Uterus (tissue), 4 donors: Measurements from ENCODE around the gene TARS3. TPM values are rescaled to one million over a fixed set of nuclear protein-coding genes. Genes with fewer than 3 reads are reported as not detected.
A peak's percentile ranks its signal among the peaks of the same experiment; 100 is the strongest.
"Not testable (repeated sequence)": the region's sequence is repeated elsewhere in the genome, so short reads cannot be mapped to it uniquely, and the experiment has no call there.

Experiments used
- DNase-seq, 2 donors: peaks; one replicate each; pipeline ENCODE4 v3.0.0-alpha.2; 2019 to 2020
- H3K27ac ChIP-seq, 2 donors: fragments of 200-600 bp; sonication (generic); 1 replicate in 1 of 2; 2 replicates in 1 of 2; pipeline ENCODE4 v1.5.1; 2016 to 2018
- H3K27me3 ChIP-seq, 2 donors: fragments of 200-600 bp; sonication (generic); one replicate each; pipeline ENCODE4 v1.5.1; 2018 to 2019; ENCODE audit warnings: control low read depth in 1 of 2
- H3K36me3 ChIP-seq, 2 donors: fragments of 200-600 bp; sonication (generic); one replicate each; pipeline ENCODE4 v1.5.1; 2019; ENCODE audit warnings: control low read depth in 1 of 2
- H3K4me1 ChIP-seq, 2 donors: fragments of 200-600 bp; sonication (generic); one replicate each; pipeline ENCODE4 v1.5.1; 2018 to 2019; ENCODE audit warnings: control low read depth in 1 of 2
- H3K4me3 ChIP-seq, 2 donors: fragments of 200-600 bp; sonication (generic); 1 replicate in 1 of 2; 2 replicates in 1 of 2; pipeline ENCODE4 v1.5.1; 2018 to 2019; ENCODE audit warnings: mild to moderate bottlenecking in 1 of 2
- H3K9me3 ChIP-seq, 2 donors: fragments of 200-600 bp; sonication (generic); one replicate each; pipeline ENCODE4 v1.5.1; 2019; ENCODE audit warnings: control low read depth in 1 of 2
- CTCF ChIP-seq, 4 experiments: fragments of 200-600 bp in 2 of 4; fragments of 450-650 bp in 2 of 4; sonication (generic) in 2 of 4; IDR thresholded peaks; one replicate each; pipeline ENCODE4 v1.5.1; 2016 to 2019; ENCODE audit warnings: antibody characterized with exemption in 4 of 4, mild to moderate bottlenecking in 2 of 4, moderate library complexity in 1 of 4
- POLR2A ChIP-seq, 2 donors: fragments of 450-650 bp; IDR thresholded peaks; one replicate each; pipeline ENCODE4 v1.6.1; 2016; ENCODE audit warnings: antibody characterized with exemption in 2 of 2, mild to moderate bottlenecking in 1 of 2, moderate library complexity in 1 of 2
- intact Hi-C: fragments of 100-400 bp; cut with DNase I; formaldehyde crosslinking; loops from one replicate; pipeline ENCODE4 v1.15.1; 2023; ENCODE audit warnings: low total_unique reads
- total RNA-seq, 4 donors: library from RNA; depleted of rRNA in 3 of 4; stranded (reverse); fragments of >200 nt in 3 of 4; gene quantifications; one replicate each; pipeline versions ENCODE4 v1.1.0 to v1.2.4, GENCODE V29; 2014 to 2023
- donor health status: DM: yes; HTN: yes; CAD: no.

TARS3 gene
- total RNA-seq, 4 donors from 2014 or later = 3.3 to 24.8 (median 17.7) TPM

DNA sequence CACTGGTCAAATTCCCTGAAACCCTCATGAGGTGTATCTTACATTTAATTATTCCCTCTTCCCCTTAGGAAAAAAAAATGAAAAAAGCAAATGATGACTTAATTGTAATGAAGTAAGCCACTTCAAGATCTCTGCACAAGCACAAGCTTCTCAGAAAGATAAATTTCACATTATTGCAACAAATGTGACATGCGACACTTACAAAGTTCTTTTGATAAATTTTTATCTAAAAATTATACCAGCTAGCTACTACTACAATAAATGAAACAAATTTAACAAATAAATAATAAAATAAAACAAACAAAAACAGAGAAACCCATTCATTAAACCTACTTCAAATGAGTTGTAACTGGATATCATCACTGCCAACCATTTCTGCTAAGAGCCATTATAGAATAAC, 62.1 kb downstream of the TARS3 start:
- no peaks in the 10 kb centered on the region for H3K9me3 ChIP-seq

GRCh38 chr15:101660005-101660404, 64.3 kb downstream of the TARS3 start:
- no peak overlapping the region for H3K27ac ChIP-seq
- H3K9me3 ChIP-seq = no peaks in the 10 kb centered on the region
- H3K36me3 ChIP-seq = no peaks in the 10 kb centered on the region
- no peaks in the 10 kb centered on the region for H3K4me1 ChIP-seq
- H3K27me3 ChIP-seq = no peaks in the 10 kb centered on the region
- H3K4me3 ChIP-seq = no peak overlapping the region
- intact Hi-C loops = no loop called here
- no peak for TF ChIP-seq POLR2A (IDR thresholded peaks at IDR 0.05)
- no peak for TF ChIP-seq CTCF (IDR thresholded peaks at IDR 0.05)
- no peak for DNase-seq

More for the DNA sequence above, 62.1 kb downstream of the TARS3 start:
- Histone ChIP-seq H3K36me3 (no peaks in the 10 kb centered on the region), H3K27ac (no peak overlapping the region), H3K4me3 (no peak overlapping the region), H3K27me3 (no peaks in the 10 kb centered on the region), H3K4me1 (no peaks in the 10 kb centered on the region)
- TF ChIP-seq CTCF (IDR thresholded peaks at IDR 0.05) = no peak
- TF ChIP-seq POLR2A (IDR thresholded peaks at IDR 0.05) = no peak
- intact Hi-C loops = no loop called here
- no peak for DNase-seq

- TF ChIP-seq POLR2A (IDR thresholded peaks at IDR 0.05) = no peak
- TF ChIP-seq CTCF (IDR thresholded peaks at IDR 0.05) = no peak
- Histone ChIP-seq H3K4me1 (peaks cover 0 to 2% of the 10 kb centered on the region in 2 donors), H3K4me3 (no peak overlapping the region), H3K27ac (no peak overlapping the region), H3K27me3 (no peaks in the 10 kb centered on the region), H3K9me3 (no peaks in the 10 kb centered on the region), H3K36me3 (no peaks in the 10 kb centered on the region)
- peak in 1 of 2 donors; percentile 29 for DNase-seq
- intact Hi-C loops = no loop called here
Measured at GRCh38 chr15:101657968-101658784, 66.1 kb downstream of the TARS3 start.

GRCh38 chr15:101657171-101657570, 67.1 kb downstream of the TARS3 start:
- TF ChIP-seq POLR2A (IDR thresholded peaks at IDR 0.05) = no peak
- TF ChIP-seq CTCF (IDR thresholded peaks at IDR 0.05) = no peak
- intact Hi-C loops = no loop called here
- Histone ChIP-seq H3K36me3 (no peaks in the 10 kb centered on the region), H3K27ac (no peak overlapping the region), H3K9me3 (no peaks in the 10 kb centered on the region), H3K27me3 (no peaks in the 10 kb centered on the region), H3K4me1 (peaks cover 0 to 3% of the 10 kb centered on the region in 2 donors), H3K4me3 (no peak overlapping the region)
- DNase-seq = no peak

GRCh38 chr15:101654624-101655337, 69.5 kb downstream of the TARS3 start:
- H3K4me1 ChIP-seq = peaks cover 8 to 11% of the 10 kb centered on the region in 2 donors
- H3K4me3 ChIP-seq, DNase-seq, H3K36me3 ChIP-seq, H3K27me3 ChIP-seq, H3K27ac ChIP-seq, H3K9me3 ChIP-seq: not testable (repeated sequence)
- intact Hi-C loops = loop anchor here (5.0 kb wide), 1 partner anchor 357 kb away; the partner anchor contains the start of gene SNRPA1
